Epithelial cell of proximal tubule (primary cell): ENCODE measurements around the gene ZDHHC22. TPM values are rescaled to one million over a fixed set of nuclear protein-coding genes. Genes with fewer than 3 reads are reported as not detected.

Experiments used
- DNase-seq: peaks from one replicate; pipeline ENCODE4 v3.0.0-alpha.2; 2011; ENCODE audit warnings: low read depth
- H3K4me3 ChIP-seq: 2 replicates; pipeline ENCODE4 v1.5.1; 2011; ENCODE audit warnings: low read depth, mild to moderate bottlenecking, low read length
- total RNA-seq: library from RNA; depleted of rRNA; stranded (reverse); fragments of >200 nt; gene quantifications from 2 replicates; pipeline ENCODE4 v1.2.3, GENCODE V29; 2015
- TF ChIP-seq, protein P1 (sequence below): conservative IDR thresholded peaks from 2 replicates; pipeline ENCODE4 v1.5.1; 2012; ENCODE audit warnings: low read depth, mild to moderate bottlenecking, low read length

The ZDHHC22 gene
- total RNA-seq, 1 donor from 2014 or later: not detected

DNA sequence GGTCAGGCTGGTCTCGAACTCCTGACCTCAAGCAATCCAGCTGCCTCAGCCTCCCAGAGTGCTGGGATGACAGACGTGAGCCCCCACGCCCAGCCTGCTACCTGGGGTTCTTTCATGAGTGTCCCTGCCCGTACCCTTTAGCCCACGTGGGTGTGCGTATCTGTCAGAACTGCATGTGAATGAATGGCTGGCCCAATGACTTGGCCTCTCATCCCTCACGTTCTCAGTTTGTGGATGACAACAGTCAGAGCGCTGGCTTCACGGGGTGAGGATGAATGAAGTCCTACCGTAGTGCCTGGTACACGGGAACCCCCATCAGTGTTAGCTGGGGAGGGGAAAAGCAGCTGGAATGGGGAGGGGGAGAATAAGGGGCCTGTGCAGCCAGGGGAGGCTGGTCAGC lies 16.1 kb upstream of the ZDHHC22 start:
- H3K4me3 ChIP-seq: no peak overlapping the region
- TF ChIP-seq, protein P1, sequence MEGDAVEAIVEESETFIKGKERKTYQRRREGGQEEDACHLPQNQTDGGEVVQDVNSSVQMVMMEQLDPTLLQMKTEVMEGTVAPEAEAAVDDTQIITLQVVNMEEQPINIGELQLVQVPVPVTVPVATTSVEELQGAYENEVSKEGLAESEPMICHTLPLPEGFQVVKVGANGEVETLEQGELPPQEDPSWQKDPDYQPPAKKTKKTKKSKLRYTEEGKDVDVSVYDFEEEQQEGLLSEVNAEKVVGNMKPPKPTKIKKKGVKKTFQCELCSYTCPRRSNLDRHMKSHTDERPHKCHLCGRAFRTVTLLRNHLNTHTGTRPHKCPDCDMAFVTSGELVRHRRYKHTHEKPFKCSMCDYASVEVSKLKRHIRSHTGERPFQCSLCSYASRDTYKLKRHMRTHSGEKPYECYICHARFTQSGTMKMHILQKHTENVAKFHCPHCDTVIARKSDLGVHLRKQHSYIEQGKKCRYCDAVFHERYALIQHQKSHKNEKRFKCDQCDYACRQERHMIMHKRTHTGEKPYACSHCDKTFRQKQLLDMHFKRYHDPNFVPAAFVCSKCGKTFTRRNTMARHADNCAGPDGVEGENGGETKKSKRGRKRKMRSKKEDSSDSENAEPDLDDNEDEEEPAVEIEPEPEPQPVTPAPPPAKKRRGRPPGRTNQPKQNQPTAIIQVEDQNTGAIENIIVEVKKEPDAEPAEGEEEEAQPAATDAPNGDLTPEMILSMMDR: no peak
- DNase-seq: no peak

DNA sequence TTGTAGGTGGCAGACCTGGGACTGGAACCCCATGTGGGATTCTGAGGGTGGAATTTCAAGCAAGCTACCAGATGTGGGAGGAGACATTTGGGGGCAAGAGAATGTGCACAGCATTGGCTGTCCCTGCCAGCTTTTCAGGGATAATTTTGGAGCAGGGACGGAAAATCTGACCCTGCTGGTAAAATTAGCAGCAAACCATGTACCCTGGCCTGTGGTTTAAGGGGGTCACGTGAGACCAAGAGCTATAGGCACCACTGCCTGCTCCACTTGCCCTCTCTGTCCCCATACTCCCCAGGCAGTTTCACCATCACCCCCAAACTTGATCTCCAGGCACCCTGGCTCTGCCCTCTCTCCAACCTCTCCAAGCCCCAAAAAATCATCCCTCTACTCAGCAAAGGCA lies 13.5 kb upstream of the ZDHHC22 start:
- TF ChIP-seq, protein P1: no peak
- H3K4me3 ChIP-seq: no peak overlapping the region
- DNase-seq: no peak

DNA sequence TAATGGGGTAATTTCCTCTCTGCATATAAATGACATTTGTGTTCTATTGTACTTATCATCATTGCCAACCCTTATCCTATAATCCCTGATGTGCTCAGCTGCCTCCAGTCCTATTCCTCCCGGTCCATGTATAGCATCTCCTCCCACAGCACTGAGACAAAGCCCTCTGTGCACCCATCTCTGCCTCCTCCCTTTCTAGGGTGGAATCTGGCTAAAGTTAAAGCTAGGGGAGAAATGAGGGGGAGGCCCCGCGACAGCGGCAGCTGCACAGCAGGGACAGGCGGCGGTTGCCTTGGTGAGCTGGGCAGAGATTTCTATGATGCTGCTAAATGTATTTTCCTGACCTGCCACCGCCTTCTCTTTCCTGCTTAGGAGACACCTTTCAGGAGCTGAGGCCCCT lies 12.8 kb upstream of the ZDHHC22 start:
- TF ChIP-seq, protein P1: no peak
- H3K4me3 ChIP-seq: no peak overlapping the region
- DNase-seq: no peak

DNA sequence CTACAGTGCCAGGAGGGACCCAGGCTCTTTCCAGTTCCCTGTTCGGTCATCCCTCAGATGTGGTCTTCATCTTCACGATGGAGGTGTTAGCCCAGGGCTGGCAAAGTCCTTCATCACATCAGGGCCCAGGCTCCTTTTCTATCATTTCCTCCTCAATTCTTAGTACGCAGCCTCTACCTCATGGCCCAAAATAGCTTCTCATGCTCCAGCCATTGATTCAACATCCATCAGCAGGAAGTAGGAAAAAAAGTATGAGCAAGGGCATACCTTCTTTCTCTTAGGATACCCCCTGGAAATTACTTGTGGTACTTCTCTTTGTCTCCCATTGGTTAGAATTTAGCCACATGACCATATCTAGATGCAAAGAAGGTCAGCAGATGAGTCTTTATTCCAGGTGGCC lies 12.2 kb upstream of the ZDHHC22 start:
- TF ChIP-seq, protein P1: no peak
- no peak for DNase-seq
- no peak overlapping the region for H3K4me3 ChIP-seq

DNA sequence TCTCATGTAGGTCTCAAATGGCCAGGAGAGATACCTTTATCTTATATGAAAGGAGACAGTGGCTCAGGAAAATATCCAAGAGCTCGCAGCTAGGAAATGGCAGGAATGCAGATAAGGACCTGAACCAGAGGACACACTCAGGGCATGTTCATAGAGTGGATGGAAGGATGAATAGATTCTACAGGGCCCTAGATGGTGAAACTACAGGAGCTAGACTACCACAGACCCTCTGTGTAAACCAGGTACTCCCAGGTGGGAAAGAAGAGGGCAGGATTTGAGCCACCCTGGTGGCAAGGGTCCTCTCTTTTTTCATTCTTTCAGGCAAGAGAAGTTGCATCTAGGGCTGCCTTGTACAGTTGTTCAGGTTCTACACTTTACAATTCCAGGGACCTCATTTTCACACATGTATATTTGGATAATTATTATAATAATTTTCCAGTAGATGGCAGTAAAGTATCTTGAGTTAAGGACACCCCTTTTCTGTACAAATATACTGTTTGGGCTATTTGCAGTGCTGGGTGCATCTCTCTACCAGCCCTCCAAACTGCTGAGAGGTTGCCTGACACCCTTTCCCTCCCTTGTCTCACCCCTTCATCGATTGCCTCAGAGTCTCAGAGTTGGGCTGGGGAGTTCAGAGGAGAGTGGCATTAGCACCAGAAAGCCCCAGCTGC lies 10.5 kb upstream of the ZDHHC22 start:
- TF ChIP-seq, protein P1: peak; percentile 30
- DNase-seq: no peak
- no peak overlapping the region for H3K4me3 ChIP-seq

DNA sequence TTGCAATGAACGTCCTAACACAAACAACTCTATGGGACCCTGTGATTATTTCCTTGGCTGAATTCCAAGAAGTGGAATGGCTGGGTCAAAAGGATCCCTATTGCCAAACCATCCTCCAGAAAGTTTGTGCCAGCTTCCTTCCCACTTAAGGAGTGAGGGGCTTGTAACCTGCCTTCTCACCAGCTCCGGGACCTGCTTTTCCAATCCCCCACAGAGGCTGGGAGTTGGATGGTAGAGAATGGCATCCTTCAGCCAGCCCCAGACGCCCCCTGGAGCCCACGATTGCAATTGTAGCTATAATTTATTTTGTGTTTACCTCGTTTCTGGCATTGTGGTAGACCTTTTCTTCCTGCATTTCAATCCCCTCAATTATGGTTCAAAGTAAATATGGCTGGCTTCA lies 9.7 kb upstream of the ZDHHC22 start:
- no peak overlapping the region for H3K4me3 ChIP-seq
- DNase-seq: no peak
- TF ChIP-seq, protein P1: peak; percentile 65

DNA sequence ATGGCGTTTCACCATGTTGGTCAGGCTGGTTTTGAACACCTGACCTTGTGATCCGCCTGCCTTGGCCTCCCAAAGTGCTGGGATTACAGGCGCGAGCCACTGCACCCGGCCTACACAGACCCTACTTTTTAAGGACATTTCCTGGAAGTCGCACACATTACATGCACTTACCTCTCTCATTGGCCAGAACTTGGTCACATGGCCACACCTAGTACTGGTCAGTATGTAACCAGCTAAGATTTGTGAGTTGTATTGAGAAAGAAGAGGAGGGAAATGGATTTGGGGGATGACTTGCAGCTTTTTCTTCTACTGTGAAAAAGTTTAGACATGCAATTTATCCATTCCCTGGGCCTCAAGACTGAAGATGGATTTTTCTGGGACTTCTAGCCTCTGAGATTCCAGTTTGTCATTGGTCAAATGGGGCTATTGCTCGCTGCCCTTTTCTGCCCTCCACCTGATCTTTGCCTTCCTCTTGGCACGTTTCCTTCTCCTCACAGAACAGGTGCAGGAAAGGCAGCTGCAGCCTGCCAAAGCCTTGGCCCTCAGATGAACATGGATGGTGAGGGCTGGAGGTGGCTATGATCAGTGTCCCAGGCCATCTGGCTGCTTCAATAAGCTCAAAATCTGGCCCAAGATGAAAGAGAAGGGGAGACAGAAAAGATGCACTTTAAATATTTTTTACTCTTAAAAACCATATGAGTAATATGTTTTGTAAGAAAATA lies 7.1 kb upstream of the ZDHHC22 start:
- no peak for DNase-seq
- TF ChIP-seq, protein P1: no peak
- no peak overlapping the region for H3K4me3 ChIP-seq
